GM12875 (cell line): ENCODE results near the gene HS3ST6.
"Not testable (repeated sequence)": the region's sequence is repeated elsewhere in the genome, so short reads cannot be mapped to it uniquely, and the experiment has no call there.

Experiments
- H3K4me3 ChIP-seq: one replicate; pipeline ENCODE4 v1.5.1; 2011; ENCODE audit warnings: low read depth, low read length, control low read depth
- TF ChIP-seq, protein P1 (sequence below): IDR thresholded peaks from 2 replicates; pipeline ENCODE4 v1.5.1; 2011; ENCODE audit warnings: low read depth, mild to moderate bottlenecking, control low read depth, inconsistent platforms, low read length, moderate library complexity, borderline replicate concordance; ENCODE audit not compliant: insufficient read depth

HS3ST6 gene

DNA sequence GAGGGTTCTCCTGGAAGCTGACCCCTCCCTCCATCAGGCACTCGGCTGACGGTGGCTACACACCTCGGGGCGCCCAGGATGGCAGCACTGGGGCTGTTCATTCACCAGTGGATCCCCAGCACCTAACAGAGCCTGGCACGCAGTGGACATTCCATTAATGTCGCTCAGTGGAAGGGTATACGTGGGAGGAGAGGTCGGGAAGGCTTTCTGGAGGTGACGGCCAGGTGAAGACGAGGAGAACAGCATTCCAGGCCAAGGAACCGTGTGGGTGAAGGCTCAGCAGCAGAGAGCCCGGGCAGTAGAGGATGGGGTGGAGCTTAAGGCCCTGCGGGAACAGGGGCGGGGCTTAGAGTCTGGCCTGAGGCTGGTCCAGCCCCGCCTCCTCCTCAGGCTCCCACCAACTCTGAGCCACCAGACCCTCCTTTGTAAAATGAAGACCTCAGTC, 2.5 kb upstream of the HS3ST6 start:
- no peak overlapping the region for H3K4me3 ChIP-seq
- TF ChIP-seq, protein P1, sequence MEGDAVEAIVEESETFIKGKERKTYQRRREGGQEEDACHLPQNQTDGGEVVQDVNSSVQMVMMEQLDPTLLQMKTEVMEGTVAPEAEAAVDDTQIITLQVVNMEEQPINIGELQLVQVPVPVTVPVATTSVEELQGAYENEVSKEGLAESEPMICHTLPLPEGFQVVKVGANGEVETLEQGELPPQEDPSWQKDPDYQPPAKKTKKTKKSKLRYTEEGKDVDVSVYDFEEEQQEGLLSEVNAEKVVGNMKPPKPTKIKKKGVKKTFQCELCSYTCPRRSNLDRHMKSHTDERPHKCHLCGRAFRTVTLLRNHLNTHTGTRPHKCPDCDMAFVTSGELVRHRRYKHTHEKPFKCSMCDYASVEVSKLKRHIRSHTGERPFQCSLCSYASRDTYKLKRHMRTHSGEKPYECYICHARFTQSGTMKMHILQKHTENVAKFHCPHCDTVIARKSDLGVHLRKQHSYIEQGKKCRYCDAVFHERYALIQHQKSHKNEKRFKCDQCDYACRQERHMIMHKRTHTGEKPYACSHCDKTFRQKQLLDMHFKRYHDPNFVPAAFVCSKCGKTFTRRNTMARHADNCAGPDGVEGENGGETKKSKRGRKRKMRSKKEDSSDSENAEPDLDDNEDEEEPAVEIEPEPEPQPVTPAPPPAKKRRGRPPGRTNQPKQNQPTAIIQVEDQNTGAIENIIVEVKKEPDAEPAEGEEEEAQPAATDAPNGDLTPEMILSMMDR: no peak

DNA sequence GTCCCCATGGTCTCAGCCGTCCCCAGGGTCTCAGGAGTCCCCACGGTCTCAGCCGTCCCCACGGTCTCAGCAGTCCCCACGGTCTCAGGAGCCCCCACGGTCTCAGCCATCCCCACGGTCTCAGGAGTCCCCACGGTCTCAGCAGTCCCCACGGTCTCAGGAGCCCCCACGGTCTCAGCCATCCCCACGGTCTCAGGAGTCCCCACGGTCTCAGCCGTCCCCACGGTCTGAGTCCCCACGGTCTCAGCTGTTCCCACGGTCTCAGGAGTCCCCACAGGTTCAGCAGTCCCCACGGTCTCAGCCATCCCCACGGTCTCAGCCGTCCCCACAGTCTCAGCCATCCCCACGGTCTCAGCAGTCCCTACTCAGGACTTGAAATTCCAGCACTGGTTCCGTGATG, 1.9 kb upstream of the HS3ST6 start:
- not testable (repeated sequence) for H3K4me3 ChIP-seq

DNA sequence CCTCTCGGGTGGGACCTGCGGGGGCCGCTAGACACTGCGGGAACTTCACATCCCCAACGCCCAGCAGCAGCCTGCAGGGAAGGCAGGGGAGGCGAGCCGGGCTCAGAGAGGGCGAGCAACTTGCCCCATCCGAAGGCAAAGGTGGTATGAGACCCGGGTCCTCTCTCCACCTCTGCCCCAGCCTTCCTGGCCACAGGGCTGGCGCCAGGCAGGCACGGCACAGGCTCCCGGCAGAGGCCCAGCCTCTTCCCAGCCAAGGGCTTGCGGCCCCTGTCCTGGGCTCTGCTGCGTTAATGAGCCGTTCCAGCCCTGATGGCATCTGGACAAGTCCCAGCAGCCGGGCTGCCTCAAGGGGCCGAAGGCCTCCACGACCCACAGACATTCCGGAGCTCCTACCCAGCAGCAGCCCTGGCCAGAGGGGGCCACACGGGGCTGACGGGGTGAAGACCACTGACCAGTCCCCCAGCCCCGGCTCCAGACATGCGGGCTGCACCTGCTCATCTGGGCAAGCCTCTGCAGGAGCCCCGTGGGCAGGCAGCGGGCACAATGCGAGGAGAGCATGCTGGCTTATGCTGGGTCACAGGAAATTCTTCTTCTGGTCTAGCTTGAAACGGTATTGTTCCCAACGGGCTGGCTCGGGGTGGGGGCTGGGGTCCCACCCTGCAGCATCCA, 1.2 kb upstream of the HS3ST6 start:
- TF ChIP-seq, protein P1: no peak
- H3K4me3 ChIP-seq: no peak overlapping the region

DNA sequence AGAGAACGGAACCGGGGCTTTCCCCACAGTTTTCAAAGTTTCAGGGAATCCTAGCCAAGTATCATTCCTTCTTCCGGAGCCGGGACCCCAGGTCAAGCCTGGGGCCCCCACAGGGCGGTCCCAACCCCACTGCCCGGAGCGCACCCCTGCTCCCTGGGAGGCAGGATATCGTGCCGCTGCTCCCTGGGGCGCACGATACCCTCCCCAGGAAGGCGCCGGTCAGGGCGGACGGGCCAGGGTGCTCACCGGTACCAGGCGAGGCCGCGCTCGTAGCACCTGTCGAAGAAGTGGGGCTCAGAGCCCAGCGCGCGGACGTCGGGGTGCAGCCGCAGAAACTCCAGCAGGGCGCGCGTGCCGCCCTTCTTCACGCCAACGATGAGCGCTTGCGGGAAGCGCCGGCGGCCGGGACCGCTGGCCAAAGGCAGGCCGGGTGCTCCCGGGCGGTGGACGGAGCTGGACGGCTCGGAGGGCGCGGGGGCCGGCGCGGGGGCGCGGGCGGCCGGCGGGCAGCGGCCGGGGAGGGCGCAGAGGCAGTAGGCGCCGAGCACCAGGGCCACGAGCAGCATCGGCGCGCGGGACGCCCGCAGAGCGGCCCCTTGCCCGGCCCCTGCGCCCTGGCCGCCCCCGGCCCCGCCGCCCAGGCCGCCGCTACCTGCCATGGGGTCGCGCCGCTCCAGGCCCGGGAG, 407 bp downstream of the HS3ST6 start:
- TF ChIP-seq, protein P1: no peak
- H3K4me3 ChIP-seq: no peak overlapping the region

DNA sequence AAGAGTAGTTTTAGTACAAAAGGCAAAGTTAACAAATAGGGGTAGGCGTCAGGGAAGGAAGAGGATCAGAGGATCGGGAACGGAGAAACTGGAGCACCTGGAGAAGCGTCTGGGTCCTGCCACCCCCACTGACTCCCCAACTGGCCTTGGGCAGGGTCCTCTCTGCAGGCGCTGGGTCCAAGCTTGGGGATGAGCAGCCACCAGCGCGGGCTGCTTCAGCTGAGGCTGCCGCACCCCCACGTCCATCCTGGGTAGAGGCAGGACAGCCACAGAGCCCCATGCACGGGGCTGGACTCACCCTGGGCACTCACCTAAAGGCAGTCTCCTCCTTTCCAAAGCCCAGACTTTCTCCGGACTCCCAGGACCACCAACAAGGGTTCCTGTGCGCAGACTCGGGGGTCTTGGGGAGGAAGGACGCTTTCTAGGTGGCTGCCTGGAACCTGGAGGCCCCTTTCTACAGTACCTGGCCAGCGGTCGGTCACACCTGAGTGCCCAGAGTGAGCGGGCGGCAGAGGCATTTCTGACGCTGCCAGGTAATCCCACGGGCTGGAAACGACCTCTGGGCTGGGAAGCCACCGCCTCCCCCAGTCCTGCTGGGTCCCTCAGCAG, 1.1 kb downstream of the HS3ST6 start:
- no peak overlapping the region for H3K4me3 ChIP-seq
- TF ChIP-seq, protein P1: no peak

DNA sequence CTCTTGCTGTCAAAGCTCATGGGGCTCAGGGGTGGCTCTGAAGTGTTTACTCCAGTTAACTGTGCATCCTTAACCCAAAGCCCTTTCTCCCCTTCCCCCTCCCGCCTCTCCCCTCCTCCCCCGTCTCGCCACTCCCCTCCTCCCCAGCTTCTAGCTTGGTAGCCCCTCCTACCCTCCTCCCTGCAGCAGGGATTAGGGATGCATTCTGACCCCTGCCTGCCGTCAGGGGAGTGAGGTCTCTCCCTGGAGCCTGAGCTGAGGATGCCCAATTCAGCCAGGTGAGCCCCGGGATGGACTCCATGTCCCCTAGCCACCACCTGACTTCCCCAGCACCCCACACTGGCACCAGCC, 1.6 kb downstream of the HS3ST6 start:
- no peak overlapping the region for H3K4me3 ChIP-seq
- TF ChIP-seq, protein P1: no peak

DNA sequence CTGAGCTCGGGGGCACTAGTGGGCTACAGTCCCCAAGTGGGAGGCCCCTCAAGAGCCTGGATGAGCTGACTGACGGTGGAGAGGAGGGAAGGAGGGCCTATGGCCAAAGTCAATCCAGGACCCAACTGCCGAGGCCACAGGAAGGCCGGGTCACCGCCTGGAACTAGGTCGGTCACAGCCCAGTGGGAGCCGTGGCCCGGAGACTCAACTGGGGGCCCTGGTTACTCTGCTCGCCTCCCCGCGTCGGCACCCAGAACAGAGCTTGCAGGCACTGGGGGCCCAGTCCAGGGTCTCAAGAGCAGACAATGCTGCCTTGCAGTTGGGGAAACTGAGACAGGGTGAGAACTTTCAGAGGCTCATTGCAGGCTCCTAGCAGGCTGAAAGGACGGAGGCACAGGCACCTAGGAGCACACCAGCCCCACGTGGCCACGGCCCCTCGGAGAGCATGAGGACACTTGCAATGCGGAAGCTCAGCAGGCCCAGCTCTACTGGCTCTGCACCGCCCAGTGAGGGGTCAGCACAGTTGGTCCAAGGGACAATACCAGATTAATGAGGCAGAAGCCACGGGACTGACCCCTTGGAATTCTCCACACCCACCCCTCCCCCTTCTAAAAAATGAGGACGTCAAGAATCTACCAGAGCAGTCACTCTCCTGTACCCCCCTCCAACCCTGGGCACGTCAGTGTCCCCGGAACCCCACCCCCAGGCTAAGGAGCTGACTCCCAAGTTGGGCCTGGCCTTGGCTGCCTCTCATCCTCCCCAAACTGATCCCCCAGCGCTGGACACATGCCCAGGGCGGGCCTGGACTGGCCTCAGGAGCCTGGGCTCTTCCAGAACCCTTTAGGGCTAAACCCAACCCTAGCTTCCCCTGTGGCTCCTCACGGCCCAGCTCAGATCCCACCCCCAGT, 2.2 kb downstream of the HS3ST6 start:
- TF ChIP-seq, protein P1: no peak
- H3K4me3 ChIP-seq: no peak overlapping the region
